GM12874 (cell line): Measurements from ENCODE around the gene TCERG1L.

Experiments used
- CTCF ChIP-seq: IDR thresholded peaks from 2 replicates; pipeline ENCODE4 v1.5.1; 2011; ENCODE audit warnings: low read depth, mild to moderate bottlenecking, control low read depth, low read length, moderate library complexity; ENCODE audit not compliant: insufficient read depth

TCERG1L gene

GRCh38 chr10:131314148-131314547 is 2.6 kb upstream of the TCERG1L start:
- TF ChIP-seq CTCF, result no peak

- no peak for TF ChIP-seq CTCF
These were observed 1.9 kb upstream of the TCERG1L start for GRCh38 chr10:131313377-131313776.

GRCh38 chr10:131312478-131312836 is 936 bp upstream of the TCERG1L start:
- no peak for TF ChIP-seq CTCF

GRCh38 chr10:131311402-131311660 is 190 bp downstream of the TCERG1L start:
- no peak for TF ChIP-seq CTCF

GRCh38 chr10:131310551-131311401 is 745 bp downstream of the TCERG1L start:
- TF ChIP-seq CTCF, result no peak

- no peak for TF ChIP-seq CTCF
These were observed 1.4 kb downstream of the TCERG1L start for GRCh38 chr10:131310142-131310541.

- TF ChIP-seq CTCF, result no peak
These were observed 11.0 kb downstream of the TCERG1L start for GRCh38 chr10:131300508-131300907.
